IPS-18c (cell line): ENCODE data around the gene SDS.
A peak's percentile ranks its signal among the peaks of the same experiment; 100 is the strongest.
"Not testable (repeated sequence)": the region's sequence is repeated elsewhere in the genome, so short reads cannot be mapped to it uniquely, and the experiment has no call there.

Experiments used
- H3K4me3 ChIP-seq: 2 replicates; pipeline ENCODE4 v1.7.0; 2013; ENCODE audit warnings: low read depth, mild to moderate bottlenecking, low read length, moderate library complexity; ENCODE audit not compliant: insufficient read depth
- H3K9me3 ChIP-seq: one replicate; pipeline ENCODE4 v1.6.1; 2013; ENCODE audit warnings: mild to moderate bottlenecking, low read length, moderate library complexity; ENCODE audit not compliant: control insufficient read depth, insufficient read depth

SDS gene

DNA sequence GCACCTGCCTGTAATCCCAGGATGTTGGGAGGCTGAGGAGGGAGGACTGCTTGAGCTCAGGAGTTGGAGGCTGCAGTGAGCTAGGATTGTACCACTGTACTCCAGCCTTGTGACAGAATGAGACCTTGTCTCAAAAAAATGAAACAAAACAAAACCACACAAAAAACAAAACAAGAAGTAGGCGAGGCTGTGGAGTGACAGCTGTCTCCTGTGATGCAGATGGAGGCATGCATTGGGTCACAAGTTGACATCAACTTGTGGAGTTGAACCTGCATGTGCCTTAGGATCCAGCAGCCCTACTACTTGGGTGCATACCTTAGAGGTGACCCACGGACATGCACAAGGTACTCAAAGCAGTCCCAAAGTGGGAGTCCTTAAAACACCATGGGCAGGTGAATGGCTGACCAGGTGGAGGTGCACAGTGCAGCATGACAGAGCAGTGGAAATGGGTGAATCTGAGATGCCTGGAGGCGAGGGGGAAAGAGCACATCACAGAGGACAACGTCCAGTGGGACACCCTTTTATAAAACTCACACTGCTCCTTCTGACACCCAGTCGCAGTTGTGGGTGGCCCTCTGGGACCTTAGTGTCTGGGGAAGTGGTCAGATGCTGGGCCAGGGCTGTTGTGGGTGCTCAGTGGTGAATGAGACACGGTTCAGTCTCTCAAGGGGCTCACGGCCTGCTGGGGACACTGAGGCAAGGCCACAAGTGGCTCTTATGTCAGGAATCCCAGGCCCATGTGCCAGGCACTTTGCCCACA lies 32.6 kb downstream of the SDS start:
- Histone ChIP-seq H3K9me3 (no peaks in the 10 kb centered on the region), H3K4me3 (no peak overlapping the region)

- Histone ChIP-seq H3K9me3 (no peaks in the 10 kb centered on the region), H3K4me3 (no peak overlapping the region)
These were observed 34.2 kb downstream of the SDS start for GRCh38 chr12:113369391-113369985.

- no peak overlapping the region for H3K4me3 ChIP-seq
- no peaks in the 10 kb centered on the region for H3K9me3 ChIP-seq
These were observed 35.4 kb downstream of the SDS start for GRCh38 chr12:113368331-113368730.

DNA sequence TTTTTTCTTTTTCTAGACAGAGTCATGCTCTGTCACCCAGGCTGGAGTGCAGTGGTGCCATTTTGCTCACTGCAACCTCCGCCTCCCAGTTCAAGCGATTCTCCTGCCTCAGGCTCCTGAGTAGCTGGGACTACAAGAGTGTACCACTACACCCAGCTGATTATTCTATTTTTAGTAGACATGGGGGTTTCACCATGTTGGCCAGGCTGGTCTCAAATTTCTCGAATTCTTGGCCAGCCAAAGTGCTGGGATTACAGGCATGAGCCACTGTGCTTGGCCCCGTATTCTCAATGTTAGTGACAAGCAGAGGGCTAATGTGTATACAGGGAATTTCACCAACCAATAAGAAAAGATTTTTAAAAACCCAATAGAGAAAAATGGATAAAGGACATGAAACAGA lies 36.9 kb downstream of the SDS start:
- Histone ChIP-seq H3K4me3 (no peak overlapping the region), H3K9me3 (no peaks in the 10 kb centered on the region)

DNA sequence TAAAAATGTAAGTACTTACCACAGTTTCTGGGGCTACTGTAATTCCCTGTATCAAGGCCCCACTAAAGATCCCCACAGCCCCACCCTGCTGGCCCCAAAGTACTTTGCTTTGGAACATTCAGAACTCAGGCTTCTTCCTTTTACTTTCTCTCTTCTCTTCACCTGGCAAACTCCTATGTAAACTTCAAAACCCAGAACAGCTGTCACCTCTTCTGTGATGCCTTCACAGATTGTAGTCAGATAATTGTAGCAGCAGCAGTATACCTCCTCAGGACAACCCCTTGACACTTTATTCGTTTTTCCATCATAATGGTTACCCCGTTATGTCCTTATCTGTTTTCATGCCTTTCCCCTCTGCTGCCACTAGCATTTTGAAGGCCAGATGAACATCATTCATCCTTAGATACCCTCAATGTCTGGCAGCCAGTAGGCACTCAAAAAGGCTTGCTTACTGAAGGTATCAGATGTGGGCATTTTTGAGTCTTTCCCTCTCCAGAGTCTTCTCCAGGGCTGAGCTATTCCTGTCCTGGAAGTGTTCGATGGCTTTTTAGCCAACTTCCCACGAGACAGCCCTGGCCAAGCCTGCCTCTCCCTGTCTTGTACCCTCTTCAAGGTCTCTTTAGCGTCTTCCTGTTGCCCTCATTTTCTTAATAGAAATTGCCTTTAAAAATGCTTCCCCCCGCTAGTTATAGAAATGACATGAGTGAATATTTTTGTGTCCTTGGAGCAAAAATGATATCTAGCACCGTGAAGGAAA lies 37.9 kb downstream of the SDS start:
- no peaks in the 10 kb centered on the region for H3K9me3 ChIP-seq
- no peak overlapping the region for H3K4me3 ChIP-seq

GRCh38 chr12:113364698-113365097 lies 39.0 kb downstream of the SDS start:
- no peaks in the 10 kb centered on the region for H3K9me3 ChIP-seq
- H3K4me3 ChIP-seq: no peak overlapping the region

DNA sequence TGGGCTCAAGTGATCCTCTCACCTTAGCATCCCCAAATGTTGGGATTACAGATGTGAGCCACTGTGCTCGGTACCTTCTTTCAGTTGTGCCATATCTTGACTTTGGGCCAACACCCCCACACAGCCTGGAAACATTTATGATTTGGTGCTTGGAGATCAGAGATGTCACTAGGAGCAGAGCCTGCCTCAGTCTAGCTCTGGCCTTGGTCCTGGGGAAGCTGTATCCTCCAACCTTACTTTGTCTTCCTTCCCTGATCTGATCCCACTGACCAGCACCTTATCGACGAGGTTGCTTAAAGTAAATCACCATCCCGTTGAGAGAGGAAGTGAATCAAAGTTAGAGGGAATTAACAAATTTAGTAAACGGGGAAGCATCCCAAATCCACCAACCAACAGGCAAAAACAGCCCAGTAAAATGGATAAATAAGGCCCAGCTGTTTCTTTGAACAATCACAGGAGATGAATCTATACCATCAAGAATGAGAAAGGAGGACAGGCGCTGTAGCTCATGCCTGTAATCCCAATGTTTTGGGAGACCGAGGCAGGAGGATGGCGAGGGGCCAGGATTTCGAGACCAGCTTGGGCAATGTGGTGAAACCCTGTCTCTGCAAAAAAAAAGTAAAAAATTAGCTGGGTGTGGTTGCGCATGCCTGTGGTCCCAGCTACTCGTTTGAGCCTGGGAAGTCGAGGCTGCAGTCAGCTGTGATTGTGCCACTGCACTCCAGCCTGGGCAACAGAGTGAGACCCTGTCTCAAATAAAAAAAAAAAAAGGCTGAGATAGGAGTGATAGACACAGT lies 41.9 kb downstream of the SDS start:
- Histone ChIP-seq H3K9me3 (no peaks in the 10 kb centered on the region), H3K4me3 (no peak overlapping the region)

DNA sequence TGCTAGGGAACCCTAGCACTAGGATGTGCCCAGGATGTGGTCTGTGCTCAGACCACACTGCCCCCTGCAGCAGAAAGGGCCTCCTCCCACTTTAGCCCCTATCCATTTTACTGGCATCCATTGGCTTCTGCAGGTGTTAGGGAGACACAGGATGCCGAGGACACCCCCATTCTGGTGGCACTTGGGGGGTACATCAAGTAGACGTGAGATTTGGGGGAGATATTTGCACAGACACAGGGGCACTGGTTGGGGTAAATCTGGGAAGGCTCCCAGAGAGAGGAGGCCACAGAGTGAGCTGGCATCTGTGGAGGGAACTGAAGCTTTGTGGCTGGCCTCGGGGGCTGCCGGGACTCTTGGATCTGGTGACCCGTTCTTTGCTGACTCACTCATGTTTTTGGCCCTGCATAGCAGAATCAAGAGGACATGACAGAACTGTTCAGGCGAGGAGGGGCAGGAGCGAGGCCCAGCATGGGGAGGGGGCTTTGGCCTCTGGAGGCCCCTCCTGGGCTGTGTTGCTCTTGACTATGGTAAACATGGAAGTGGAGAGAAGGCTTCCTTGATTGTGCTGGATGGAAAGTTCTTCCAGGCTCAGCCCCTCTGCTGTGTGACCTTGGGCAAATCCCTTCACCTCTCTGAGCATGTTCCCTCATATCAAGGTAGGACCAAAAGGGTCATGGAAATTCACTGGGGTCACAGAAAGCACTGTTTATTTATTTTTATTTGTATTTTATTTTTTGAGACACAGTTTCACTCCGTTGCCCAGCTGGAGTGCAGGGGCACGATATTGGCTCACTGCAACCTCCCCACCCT lies 43.5 kb downstream of the SDS start:
- H3K4me3 ChIP-seq: no peak overlapping the region
- no peaks in the 10 kb centered on the region for H3K9me3 ChIP-seq

DNA sequence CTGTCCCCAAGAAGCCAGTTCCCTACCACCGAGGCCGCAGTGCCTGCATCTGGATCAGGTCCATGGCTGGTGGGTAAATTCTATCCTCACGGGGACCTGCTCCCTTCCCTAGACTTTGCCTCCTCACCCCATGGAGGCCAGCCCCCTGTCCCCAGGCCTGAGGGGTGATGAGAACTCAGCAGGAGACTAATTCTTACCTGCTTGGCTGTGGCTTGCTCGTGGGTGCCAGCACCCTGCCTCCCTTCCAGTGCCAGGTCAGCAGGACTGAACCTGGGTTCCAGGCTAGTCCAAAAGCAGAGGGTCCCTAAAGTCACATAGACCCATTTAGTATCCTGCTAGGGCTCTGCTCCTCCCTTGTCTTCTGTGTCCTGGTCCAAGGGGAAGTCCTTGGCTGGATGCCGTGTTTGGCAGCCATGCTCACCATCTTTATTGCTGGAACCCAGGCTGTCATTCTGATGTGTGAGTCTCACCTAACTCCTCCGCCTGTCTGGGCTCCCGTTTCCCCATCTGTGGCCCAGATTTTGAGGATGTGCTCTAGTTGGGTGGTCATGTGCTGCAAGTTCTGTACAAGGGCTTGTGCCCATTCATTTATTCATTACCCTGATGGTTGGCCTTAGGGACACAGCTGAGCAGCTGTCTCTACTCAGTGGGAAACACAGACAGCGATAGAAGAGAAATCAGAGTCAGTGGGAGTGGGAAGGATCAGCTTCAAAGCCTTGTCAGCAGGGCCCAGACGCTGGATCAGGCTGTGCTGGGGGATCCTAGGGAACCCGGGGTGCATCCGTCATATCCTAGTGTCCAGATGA lies 44.4 kb downstream of the SDS start:
- peak overlapping the region; percentile 88 for H3K4me3 ChIP-seq
- no peaks in the 10 kb centered on the region for H3K9me3 ChIP-seq

DNA sequence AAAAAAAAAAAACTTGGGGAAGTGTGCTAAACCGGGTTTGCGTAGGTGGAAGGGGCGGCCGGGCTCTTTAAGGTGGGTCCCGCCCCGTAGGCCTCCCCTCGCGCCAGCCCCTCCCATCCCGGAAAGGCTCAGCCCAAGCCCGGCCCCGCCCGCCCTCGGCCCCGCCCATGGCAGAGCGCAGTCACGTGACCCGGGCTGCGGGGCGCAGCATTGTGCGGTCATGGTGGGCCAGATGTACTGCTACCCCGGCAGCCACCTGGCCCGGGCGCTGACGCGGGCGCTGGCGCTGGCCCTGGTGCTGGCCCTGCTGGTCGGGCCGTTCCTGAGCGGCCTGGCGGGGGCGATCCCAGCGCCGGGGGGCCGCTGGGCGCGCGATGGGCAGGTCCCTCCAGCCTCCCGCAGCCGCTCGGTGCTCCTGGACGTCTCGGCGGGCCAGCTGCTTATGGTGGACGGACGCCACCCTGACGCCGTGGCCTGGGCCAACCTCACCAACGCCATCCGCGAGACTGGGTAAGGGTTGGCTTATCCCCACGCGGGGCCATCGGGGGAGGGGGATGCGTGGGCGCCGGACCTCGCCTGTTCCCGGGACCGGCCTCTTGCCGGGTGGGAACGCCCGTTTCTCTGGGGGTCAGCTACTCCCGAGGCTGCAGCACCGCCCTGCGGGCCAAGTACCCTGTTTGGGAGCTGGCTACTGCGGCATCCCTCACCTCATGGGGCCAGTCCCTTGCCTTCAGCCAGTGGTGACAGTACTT lies 45.1 kb downstream of the SDS start, which contains the start of gene PLBD2:
Gene PLBD2, plus strand, starts transcription at position 207 of the 752 bp plus-strand sequence. Its CDS starts 14 bp downstream, at position 221.
- Histone ChIP-seq H3K9me3 (no peaks in the 10 kb centered on the region), H3K4me3 (peak within 1 kb of the TSS; percentile 88)

DNA sequence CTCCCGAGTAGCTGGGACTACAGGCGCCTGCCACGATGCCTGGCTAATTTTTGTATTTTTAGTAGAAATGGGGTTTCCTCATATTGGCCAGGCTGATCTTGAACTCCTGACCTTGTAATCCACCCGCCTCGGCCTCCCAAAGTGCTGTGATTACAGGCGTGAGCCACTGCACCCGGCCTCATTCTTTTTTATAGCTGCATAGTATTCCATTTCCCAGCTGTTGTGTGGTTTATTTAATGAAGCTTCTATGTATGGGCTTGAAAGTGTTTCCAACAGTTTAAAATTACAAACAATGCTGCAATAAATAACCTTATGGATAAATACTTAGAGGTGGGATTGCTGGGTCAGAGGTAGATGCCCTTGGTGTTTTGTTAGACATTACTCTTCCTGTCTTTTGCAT lies 49.5 kb downstream of the SDS start:
- H3K9me3 ChIP-seq, H3K4me3 ChIP-seq: not testable (repeated sequence)

DNA sequence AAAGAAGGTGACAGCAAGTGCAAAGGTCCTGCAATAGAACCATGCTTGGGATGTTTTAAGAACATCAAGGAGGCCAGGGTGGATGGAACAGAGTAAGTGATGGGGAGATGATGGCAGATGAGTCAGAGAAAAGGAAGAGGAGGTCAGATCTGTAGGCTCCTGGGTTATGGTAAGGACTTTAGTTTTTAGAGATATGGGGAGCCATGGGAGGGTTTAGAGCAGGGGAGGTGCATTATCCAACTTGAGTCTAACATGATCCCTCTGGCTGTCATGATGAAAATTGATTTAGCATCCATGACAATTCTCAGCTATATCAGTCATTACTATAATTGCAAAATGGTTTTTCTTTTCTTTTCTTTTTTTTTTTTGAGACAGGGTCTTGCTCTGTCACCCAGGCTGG lies 52.6 kb downstream of the SDS start:
- Histone ChIP-seq H3K9me3 (no peaks in the 10 kb centered on the region), H3K4me3 (no peak overlapping the region)

GRCh38 chr12:113348849-113349536 lies 54.7 kb downstream of the SDS start:
- no peak overlapping the region for H3K4me3 ChIP-seq

DNA sequence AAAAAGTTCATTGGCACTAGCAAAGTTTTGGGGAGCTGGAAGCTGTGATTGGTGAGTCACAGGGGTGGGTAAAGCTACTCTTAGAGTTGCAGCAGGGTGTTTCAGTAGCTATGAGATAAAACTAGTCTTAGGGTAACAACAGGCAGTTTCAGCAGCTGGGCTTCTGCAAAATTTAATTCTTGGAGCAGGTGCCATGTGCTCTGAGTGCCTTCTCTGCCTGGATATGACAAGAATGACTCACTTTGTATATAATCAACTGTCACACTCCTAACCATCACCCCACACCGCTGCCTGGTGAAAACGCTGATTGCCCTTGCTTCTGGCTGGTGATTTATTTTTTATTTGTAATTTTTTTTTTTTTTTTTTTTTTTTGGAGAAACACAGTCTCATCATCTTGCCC lies 55.8 kb downstream of the SDS start:
- Histone ChIP-seq H3K4me3 (no peak overlapping the region), H3K9me3 (no peaks in the 10 kb centered on the region)

More at GRCh38 chr12:113348849-113349536, 54.7 kb downstream of the SDS start:
- H3K9me3 ChIP-seq: no peaks in the 10 kb centered on the region

DNA sequence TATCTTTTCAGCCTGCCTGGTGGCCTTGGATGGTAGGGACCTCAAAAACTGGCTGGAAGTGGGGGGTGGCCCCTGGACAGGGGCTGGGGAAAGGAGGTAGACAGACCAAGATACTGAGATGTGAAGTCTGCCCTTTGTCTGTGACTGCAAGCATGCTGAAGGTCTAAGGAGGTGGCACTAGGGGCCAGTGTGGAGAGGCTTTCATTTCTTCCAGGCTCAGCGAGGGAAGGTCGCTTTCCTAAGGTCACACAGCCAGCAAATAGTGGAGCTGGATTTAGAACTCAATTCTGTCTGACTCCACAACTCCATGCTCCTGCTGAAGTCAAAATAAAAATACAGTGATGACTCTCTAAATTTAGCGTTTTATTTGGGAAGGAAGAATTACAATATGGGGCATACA lies 56.6 kb downstream of the SDS start:
- no peak overlapping the region for H3K4me3 ChIP-seq
- no peaks in the 10 kb centered on the region for H3K9me3 ChIP-seq
